GM19239 (cell line): ENCODE data around the gene SLC2A4.

Experiments
- DNase-seq: peaks from one replicate; pipeline ENCODE4 v3.0.0; 2011; ENCODE audit warnings: low spot score; ENCODE audit not compliant: insufficient read length
- FAIRE-seq: peaks from 2 replicates; lab custom pipeline; 2011; peaks lifted over from hg19 to GRCh38; lab: Jason Lieb, UNC

SLC2A4 gene

DNA sequence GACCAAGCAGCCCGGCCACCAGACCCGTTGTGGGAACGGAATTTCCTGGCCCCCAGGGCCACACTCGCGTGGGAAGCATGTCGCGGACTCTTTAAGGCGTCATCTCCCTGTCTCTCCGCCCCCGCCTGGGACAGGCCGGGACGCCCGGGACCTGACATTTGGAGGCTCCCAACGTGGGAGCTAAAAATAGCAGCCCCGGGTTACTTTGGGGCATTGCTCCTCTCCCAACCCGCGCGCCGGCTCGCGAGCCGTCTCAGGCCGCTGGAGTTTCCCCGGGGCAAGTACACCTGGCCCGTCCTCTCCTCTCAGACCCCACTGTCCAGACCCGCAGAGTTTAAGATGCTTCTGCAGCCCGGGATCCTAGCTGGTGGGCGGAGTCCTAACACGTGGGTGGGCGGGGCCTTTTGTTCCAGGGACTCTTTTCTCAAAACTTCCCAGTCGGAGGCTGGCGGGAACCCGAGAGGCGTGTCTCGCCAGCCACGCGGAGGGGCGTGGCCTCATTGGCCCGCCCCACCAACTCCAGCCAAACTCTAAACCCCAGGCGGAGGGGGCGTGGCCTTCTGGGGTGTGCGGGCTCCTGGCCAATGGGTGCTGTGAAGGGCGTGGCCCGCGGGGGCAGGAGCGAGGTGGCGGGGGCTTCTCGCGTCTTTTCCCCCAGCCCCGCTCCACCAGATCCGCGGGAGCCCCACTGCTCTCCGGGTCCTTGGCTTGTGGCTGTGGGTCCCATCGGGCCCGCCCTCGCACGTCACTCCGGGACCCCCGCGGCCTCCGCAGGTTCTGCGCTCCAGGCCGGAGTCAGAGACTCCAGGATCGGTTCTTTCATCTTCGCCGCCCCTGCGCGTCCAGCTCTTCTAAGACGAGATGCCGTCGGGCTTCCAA is at the start of gene SLC2A4:
TSS of gene SLC2A4 (plus strand) at position 645 of the 879 bp plus-strand sequence. CDS start at position 862, 217 bp downstream.
- FAIRE-seq (peak; percentile 75), DNase-seq (peak; percentile 97)

GRCh38 chr17:7232114-7232513 is 49.4 kb upstream of the SLC2A4 start:
- DNase-seq (no peak), FAIRE-seq (no peak)

DNA sequence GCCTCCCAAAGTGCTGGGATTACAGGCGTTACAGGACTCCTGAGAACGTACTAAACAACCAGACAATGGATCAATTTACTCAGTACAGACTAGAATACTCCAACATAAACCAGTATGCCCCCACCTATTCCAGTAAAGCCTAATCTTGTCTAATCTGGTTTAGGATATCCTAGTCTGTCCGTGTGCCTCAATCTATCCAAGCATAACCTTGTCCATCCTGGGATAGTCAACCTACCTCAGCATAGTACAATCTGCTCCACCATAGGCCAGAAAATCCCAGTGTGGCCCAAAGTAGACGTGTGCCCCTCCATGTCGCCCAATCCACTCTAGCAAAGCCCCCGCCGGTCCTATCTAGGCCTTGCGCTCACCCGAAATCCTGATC is 47.8 kb upstream of the SLC2A4 start:
- FAIRE-seq (no peak), DNase-seq (no peak)

- DNase-seq (peak; percentile 94), FAIRE-seq (peak; percentile 98)
These were observed 47.2 kb upstream of the SLC2A4 start, which contains the start of gene DVL2 for GRCh38 chr17:7234083-7234951. Gene DVL2, minus strand, starts transcription at chr17:7234517. Its CDS starts 255 bp downstream, at chr17:7234262.

DNA sequence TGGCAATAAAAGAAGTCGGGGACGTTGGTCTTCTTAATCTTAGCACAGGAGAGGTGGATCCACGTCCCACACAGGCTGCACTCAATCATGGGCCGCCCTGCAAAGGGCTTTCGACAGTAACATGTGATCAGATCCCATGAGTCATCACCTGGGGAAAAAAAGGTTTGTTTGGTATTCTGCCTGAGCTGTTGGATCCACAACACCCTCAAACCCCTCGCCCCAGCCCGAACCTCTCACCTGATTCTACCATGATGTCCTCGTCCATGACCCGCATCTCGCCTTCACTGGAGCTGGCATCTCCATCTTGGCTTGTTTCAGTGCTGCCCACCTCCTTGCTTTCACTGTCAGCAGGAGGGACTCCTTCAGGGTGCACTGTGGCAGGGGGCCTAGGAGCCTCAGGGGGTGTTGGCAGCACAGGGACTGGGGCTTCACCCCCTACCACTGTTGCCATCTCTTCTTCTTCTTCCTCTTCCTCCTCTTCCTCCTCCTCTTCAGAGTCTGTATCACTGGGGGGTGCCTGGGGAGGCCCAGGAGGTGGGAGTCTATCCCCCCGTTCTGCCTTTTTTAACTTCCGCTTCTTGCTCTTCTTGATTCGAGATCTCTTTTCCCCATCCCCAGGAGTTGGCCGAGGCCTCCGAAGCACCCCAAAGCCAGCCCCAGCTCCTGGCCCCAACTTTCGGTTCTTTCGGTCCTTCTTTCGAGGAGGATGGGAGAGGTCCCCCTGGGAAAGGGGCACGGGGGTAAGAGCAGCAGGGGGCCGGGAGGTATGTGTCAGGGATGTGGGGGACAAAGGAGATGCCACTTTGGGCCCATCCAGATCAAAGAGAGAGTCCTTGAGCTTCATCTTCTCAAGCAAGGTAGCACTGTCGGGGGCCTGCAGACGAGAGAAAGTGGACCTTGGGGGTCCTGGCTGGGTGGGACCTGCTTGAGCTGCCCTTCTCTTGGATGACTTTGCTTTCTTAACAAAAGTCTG is 45.5 kb upstream of the SLC2A4 start:
- FAIRE-seq = no peak

GRCh38 chr17:7236808-7237207 is 44.7 kb upstream of the SLC2A4 start:
- no peak for DNase-seq
- FAIRE-seq = no peak

More for the DNA sequence above, 45.5 kb upstream of the SLC2A4 start:
- no peak for DNase-seq

DNA sequence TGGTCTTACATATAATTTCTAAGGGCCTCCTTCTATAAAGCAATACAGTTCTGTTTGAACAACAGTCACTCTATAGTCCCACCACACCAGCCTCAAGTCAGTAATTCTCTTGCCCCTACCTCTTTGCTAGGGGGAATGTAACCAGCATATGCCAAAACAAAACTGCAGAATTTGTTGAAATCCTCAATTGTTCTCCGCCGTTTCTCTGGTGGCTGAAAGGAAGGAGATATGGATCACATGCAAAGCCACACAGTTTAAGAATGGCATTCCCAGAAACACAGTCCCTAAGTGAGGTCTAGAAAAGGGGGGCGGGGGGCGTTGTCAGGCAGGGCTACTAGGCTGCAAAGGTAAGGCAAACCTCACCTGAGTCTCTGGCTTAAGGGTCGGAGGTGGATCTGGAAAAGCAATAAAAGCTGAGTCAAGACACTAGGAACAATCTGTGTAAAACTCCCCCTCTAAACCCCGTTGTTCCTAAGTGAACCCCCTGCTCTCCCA is 44.2 kb upstream of the SLC2A4 start:
- no peak for DNase-seq

GRCh38 chr17:7237761-7238419 is 43.6 kb upstream of the SLC2A4 start:
- no peak for FAIRE-seq
- no peak for DNase-seq

More for the DNA sequence above, 44.2 kb upstream of the SLC2A4 start:
- peak; percentile 18 for FAIRE-seq

DNA sequence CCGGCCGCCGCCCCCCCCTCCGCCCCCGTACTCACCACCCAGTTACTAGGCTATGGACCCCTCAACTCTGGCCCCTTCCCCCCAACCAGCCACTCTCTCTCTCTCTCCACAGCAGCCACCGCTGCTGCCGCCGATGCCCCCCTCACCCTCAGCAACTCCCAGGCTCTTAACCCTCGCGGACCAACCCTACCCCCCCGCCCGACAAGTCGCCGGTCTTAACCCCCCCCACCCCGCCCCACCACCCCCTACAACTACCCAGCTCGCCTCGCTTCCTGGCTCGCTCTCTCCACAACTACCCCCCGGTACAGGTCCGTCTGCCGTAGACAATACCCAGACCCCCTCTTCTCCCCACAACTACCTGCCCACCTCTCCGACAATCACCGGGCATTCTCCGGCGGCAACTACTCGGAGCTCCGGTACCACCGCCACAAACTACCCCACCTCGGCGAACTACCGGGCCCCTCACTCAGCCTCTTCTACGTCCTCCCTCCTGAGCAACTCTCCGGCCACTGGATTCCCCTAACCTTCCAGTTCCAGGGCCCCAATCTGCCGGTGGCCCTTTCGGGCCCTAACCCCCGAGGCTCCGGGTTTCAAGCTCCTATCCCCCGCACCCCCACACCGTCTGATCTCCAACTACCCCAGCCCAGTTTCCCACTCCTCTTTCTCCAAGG is 43.0 kb upstream of the SLC2A4 start:
- DNase-seq (no peak), FAIRE-seq (peak; percentile 45)

DNA sequence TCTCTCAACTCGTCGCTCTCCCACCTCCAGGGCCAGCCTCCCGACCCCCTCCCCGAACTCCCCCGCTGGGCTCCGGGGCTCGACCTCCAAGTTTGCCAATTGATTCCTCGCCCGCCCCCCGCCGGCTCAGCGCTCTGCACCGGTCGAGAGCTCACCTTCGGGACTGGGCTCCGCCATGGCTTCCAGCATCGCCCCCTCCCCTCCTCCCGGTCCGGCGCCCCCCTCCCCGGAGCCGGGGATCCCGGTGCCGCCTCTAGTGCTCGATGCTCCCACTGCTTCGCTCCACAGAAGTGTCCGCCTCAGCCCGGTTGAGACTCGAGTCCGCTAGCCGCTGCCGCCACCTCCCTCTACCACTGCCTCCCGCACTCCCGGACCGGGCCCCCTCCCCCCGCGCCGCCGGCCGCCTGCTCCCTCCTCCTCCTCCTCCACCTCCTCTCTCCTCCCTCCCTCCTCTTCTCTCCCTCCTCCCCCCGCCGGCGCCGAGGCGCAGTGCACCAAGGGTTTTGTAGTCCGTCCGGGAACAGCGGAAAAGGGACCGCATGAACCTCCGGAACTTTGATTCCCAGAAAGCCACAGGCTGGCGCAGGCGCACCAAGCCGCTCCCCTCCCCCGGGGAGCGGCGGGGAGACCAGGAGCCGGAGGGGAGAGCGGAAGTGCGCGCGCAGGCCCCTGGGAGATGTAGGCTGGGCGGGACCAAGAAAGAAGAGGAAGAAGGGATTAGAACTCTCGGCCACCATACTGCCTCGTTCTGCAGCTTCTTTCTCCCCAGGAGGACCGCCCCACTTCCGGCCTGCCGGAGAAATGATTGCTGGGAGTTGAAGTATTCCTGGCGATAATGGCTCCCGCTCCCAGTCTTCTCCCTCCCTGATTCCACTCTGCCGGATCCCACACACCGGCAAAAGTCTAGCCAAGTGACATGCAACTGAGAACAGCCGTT is 42.2 kb upstream of the SLC2A4 start, which contains the start of gene PHF23:
TSS of gene PHF23 (minus strand) at position 367 of the 937 bp plus-strand sequence. CDS start at position 189, 178 bp downstream.
- FAIRE-seq (peak; percentile 100), DNase-seq (peak; percentile 85)

DNA sequence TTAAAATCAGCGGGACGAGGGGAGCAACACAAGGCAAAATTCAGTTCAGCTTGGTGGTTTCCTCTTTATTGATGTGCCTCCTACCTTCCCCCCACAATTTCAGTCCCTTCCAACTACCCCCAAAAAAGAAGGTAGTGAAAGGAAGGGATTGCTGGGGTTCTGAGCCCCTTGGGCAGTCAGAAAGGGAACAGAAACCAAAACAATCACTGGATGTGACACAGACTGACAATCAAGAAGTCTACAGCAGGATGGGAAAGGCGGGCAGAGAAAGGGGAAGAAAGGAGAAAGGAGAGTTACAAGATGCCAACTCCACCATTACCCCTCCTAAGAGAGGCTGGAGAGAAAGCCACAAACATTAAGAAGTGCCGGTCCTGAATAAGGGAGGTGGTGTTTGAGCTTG is 41.1 kb upstream of the SLC2A4 start:
- DNase-seq (no peak), FAIRE-seq (peak; percentile 81)

- FAIRE-seq = peak; percentile 31
- DNase-seq = no peak
These were observed 40.3 kb upstream of the SLC2A4 start for GRCh38 chr17:7241090-7241733.

GRCh38 chr17:7241783-7242716 is 39.5 kb upstream of the SLC2A4 start, which contains the start of gene GABARAP:
Gene GABARAP, minus strand, starts transcription at chr17:7242449. Its CDS starts 119 bp downstream, at chr17:7242330.
- FAIRE-seq (no peak), DNase-seq (no peak)

DNA sequence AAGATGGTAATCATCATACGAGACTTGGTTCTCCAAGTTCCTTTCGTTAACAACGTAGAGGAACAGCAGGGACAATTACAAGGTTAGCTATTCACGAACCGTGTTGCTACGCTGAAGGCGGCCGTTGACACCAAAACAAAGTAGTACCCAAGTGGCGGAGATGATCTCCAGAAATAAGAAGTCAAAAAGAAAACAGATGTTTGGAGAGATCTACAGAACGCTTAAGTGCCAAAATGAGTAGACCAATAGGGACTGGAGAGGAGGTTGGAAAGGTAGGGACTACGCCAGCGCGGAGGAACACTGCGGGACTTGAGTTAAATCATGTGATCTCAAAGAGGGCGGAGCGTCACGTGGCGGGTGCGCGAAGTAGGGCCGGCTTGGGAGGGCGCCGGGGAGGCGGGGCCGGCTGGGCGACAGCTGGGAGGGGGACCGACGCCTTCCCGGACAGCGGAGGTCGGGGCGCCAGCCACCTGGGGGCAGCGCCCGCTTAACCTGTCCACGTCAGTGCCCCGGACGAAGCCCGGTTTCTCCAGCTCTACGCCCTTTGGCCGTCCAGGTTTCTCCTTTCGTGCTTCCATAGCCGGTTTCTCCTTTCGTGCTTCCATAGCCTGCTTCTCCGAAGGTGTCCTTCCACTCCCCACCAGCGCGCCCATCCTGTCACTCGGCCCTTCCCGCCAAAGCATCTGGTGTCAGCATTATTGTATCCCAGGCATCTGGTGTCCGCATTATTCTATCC is 38.6 kb upstream of the SLC2A4 start:
- peak; percentile 95 for FAIRE-seq
- DNase-seq = no peak

DNA sequence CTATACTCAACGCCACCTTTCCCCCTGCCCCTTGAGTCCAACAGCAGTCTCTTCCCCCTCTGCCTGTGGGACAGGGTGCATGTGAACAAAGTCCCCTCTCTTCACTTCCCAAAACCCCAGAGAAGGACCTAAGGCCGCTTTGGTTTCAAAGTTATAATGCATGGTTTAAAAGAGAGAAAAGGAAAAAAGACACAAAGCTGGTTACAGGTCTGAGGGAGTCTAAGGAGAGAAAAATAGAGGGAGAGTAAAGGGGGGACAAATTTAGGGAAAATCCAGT is 38.1 kb upstream of the SLC2A4 start:
- FAIRE-seq = peak; percentile 54

More for the DNA sequence above, 38.1 kb upstream of the SLC2A4 start:
- DNase-seq = no peak
